ENCODE results near the gene CEP128.
A peak's percentile ranks its signal among the peaks of the same experiment; 100 is the strongest.

CEP128 gene

GRCh38 chr14:80772504-80772903 is 169.0 kb downstream of the CEP128 start:
- no peak overlapping the region for H2AFZ ChIP-seq (ENCODE audit: low read depth, low read length)
- no peak overlapping the region for H3K27ac ChIP-seq (ENCODE audit: low read length)
- H3K9ac ChIP-seq (ENCODE audit: low read length): no peak overlapping the region
- no peak overlapping the region for H3K4me3 ChIP-seq (ENCODE audit: low read length)
- H3K36me3 ChIP-seq (replicated peaks; ENCODE audit: low read depth, low read length): peaks cover 7% of the 10 kb centered on the region
- TF ChIP-seq EZH2phosphoT487 (IDR thresholded peaks at IDR 0.05; ENCODE audit: low read depth) (no peak), CTCF (IDR thresholded peaks at IDR 0.05; ENCODE audit: low read depth, low read length) (no peak)
- H3K4me2 ChIP-seq (ENCODE audit: low read length): no peak overlapping the region
- no peaks in the 10 kb centered on the region for H3K27me3 ChIP-seq (ENCODE audit: low read depth, low read length)
- H3K79me2 ChIP-seq (ENCODE audit: low read length): no peaks in the 10 kb centered on the region
- peaks cover 29% of the 10 kb centered on the region for H3K4me1 ChIP-seq (ENCODE audit: low read length)
- H4K20me1 ChIP-seq (ENCODE audit: insufficient read depth, low read length): no peaks in the 10 kb centered on the region
- H3K9me3 ChIP-seq (ENCODE audit: insufficient read depth, low read length): no peaks in the 10 kb centered on the region

GRCh38 chr14:80771201-80771600 is 170.3 kb downstream of the CEP128 start:
- no peak overlapping the region for H3K27ac ChIP-seq (ENCODE audit: low read length)

GRCh38 chr14:80770114-80770908 is 171.2 kb downstream of the CEP128 start:
- TF ChIP-seq EZH2phosphoT487 (IDR thresholded peaks at IDR 0.05; ENCODE audit: low read depth): no peak
- TF ChIP-seq CTCF (IDR thresholded peaks at IDR 0.05; ENCODE audit: low read depth, low read length): no peak
- Histone ChIP-seq H3K27me3 (ENCODE audit: low read depth, low read length) (no peaks in the 10 kb centered on the region), H3K9me3 (ENCODE audit: insufficient read depth, low read length) (no peaks in the 10 kb centered on the region), H2AFZ (ENCODE audit: low read depth, low read length) (no peak overlapping the region), H3K36me3 (replicated peaks; ENCODE audit: low read depth, low read length) (no peaks in the 10 kb centered on the region), H3K79me2 (ENCODE audit: low read length) (no peaks in the 10 kb centered on the region), H3K9ac (ENCODE audit: low read length) (no peak overlapping the region), H3K4me1 (ENCODE audit: low read length) (peaks cover 26% of the 10 kb centered on the region), H3K4me2 (ENCODE audit: low read length) (peak overlapping the region; percentile 46), H4K20me1 (ENCODE audit: insufficient read depth, low read length) (no peaks in the 10 kb centered on the region), H3K27ac (ENCODE audit: low read length) (peak overlapping the region; percentile 18; the same call in 1 of the 2 replicates), H3K4me3 (ENCODE audit: low read length) (peak overlapping the region; percentile 6; the same call in 1 of the 2 replicates)

More at GRCh38 chr14:80771201-80771600, 170.3 kb downstream of the CEP128 start:
- 0 out of 2 replicates have a peak overlapping the region, but pooled peaks have one; percentile 46 for H3K4me2 ChIP-seq (ENCODE audit: low read length)
- H3K27me3 ChIP-seq (ENCODE audit: low read depth, low read length): no peaks in the 10 kb centered on the region
- no peaks in the 10 kb centered on the region for H3K36me3 ChIP-seq (replicated peaks; ENCODE audit: low read depth, low read length)
- no peak for TF ChIP-seq CTCF (IDR thresholded peaks at IDR 0.05; ENCODE audit: low read depth, low read length)
- no peak for TF ChIP-seq EZH2phosphoT487 (IDR thresholded peaks at IDR 0.05; ENCODE audit: low read depth)
- no peak overlapping the region for H3K9ac ChIP-seq (ENCODE audit: low read length)
- no peak overlapping the region for H2AFZ ChIP-seq (ENCODE audit: low read depth, low read length)
- H3K79me2 ChIP-seq (ENCODE audit: low read length): no peaks in the 10 kb centered on the region
- H4K20me1 ChIP-seq (ENCODE audit: insufficient read depth, low read length): no peaks in the 10 kb centered on the region
- no peak overlapping the region for H3K4me3 ChIP-seq (ENCODE audit: low read length)
- peaks cover 26% of the 10 kb centered on the region for H3K4me1 ChIP-seq (ENCODE audit: low read length)
- H3K9me3 ChIP-seq (ENCODE audit: insufficient read depth, low read length): no peaks in the 10 kb centered on the region

- Histone ChIP-seq H3K4me2 (ENCODE audit: low read length) (no peak overlapping the region), H3K36me3 (replicated peaks; ENCODE audit: low read depth, low read length) (no peaks in the 10 kb centered on the region), H4K20me1 (ENCODE audit: insufficient read depth, low read length) (no peaks in the 10 kb centered on the region), H3K9ac (ENCODE audit: low read length) (no peak overlapping the region), H3K27ac (ENCODE audit: low read length) (no peak overlapping the region), H3K27me3 (ENCODE audit: low read depth, low read length) (no peaks in the 10 kb centered on the region), H3K9me3 (ENCODE audit: insufficient read depth, low read length) (no peaks in the 10 kb centered on the region), H2AFZ (ENCODE audit: low read depth, low read length) (no peak overlapping the region), H3K4me3 (ENCODE audit: low read length) (no peak overlapping the region), H3K79me2 (ENCODE audit: low read length) (no peaks in the 10 kb centered on the region), H3K4me1 (ENCODE audit: low read length) (peaks cover 26% of the 10 kb centered on the region)
- TF ChIP-seq EZH2phosphoT487 (IDR thresholded peaks at IDR 0.05; ENCODE audit: low read depth) (no peak), CTCF (IDR thresholded peaks at IDR 0.05; ENCODE audit: low read depth, low read length) (no peak)
These were observed 172.9 kb downstream of the CEP128 start for GRCh38 chr14:80768646-80769045.
